SK-N-SH (cell line): Measurements from ENCODE around the gene KCNIP4. TPM values are rescaled to one million over a fixed set of nuclear protein-coding genes. Genes with fewer than 3 reads are reported as not detected.

ENCODE experiments used
- CTCF ChIA-PET: fragments of 300-600, 350-600 bp; formaldehyde crosslinking; extraction: SDS; loops from one replicate; lab custom pipeline; 2021; lab: Yijun Ruan, JAX
- POLR2A ChIA-PET: fragments of 350-600 bp; sonication (Branson Sonifier 250); formaldehyde crosslinking; extraction: SDS; loops from one replicate; lab custom pipeline; 2020; ENCODE audit warnings: antibody characterized with exemption, inconsistent platforms; lab: Yijun Ruan, JAX
- DNase-seq: peaks from one replicate; pipeline ENCODE4 v3.0.0; 2012
- H2AFZ ChIP-seq: fragments of 200-600 bp; sonication (generic); 2 replicates; pipeline ENCODE4 v1.8.1; 2016; ENCODE audit warnings: antibody characterized with exemption, mild to moderate bottlenecking, low read depth
- H3F3A ChIP-seq: fragments of 200-600 bp; sonication (generic); replicated peaks from 2 replicates; pipeline ENCODE3; 2016; ENCODE audit warnings: antibody characterized with exemption, mild to moderate bottlenecking; ENCODE audit not compliant: insufficient read depth
- H3K27ac ChIP-seq, 2 experiments: fragments of 200-500 bp in 1 of 2; fragments of 200-600 bp in 1 of 2; sonication (Bioruptor generic) in 1 of 2; sonication (generic), shearing (Covaris generic) in 1 of 2; 2 replicates each; pipeline versions ENCODE4 v1.5.1 to v1.6.1; 2014 to 2016; ENCODE audit warnings: low read depth in 2 of 2, inconsistent platforms in 1 of 2, low read length in 1 of 2, mild to moderate bottlenecking in 1 of 2, mixed read lengths in 1 of 2
- H3K27me3 ChIP-seq: fragments of 200-600 bp; sonication (generic), shearing (Covaris generic); 2 replicates; pipeline ENCODE4 v1.6.1; 2016; ENCODE audit warnings: mixed run types; ENCODE audit not compliant: insufficient read depth
- H3K36me3 ChIP-seq, 2 experiments: fragments of 200-500 bp in 1 of 2; fragments of 200-600 bp in 1 of 2; sonication (Bioruptor generic) in 1 of 2; sonication (generic) in 1 of 2; replicated peaks in 1 of 2; 2 replicates each; pipeline versions ENCODE3 to v1.5.1; 2014 to 2016; ENCODE audit warnings: low read length in 1 of 2, mild to moderate bottlenecking in 1 of 2; ENCODE audit not compliant: insufficient read depth in 2 of 2, control insufficient read depth in 1 of 2
- H3K4me1 ChIP-seq, 2 experiments: fragments of 200-500 bp in 1 of 2; fragments of 200-600 bp in 1 of 2; sonication (Bioruptor generic) in 1 of 2; sonication (generic), shearing (Covaris generic) in 1 of 2; 2 replicates each; pipeline versions ENCODE4 v1.5.1 to v1.6.1; 2014 to 2016; ENCODE audit warnings: low read depth in 1 of 2, low read length in 1 of 2, mixed run types in 1 of 2; ENCODE audit not compliant: insufficient read depth in 2 of 2, control insufficient read depth in 1 of 2
- H3K4me2 ChIP-seq: fragments of 200-600 bp; sonication (generic), shearing (Covaris generic); 2 replicates; pipeline ENCODE4 v1.6.1; 2017; ENCODE audit warnings: mixed run types
- H3K4me3 ChIP-seq, 2 experiments: fragments of 200-500 bp in 1 of 2; fragments of 200-600 bp in 1 of 2; sonication (Bioruptor generic) in 1 of 2; sonication (generic), shearing (Covaris generic) in 1 of 2; 2 replicates each; pipeline versions ENCODE4 v1.5.1 to v1.8.1; 2014 to 2016; ENCODE audit warnings: low read depth in 2 of 2, inconsistent platforms in 1 of 2, low read length in 1 of 2, mild to moderate bottlenecking in 1 of 2, mixed read lengths in 1 of 2, moderate library complexity in 1 of 2
- H3K79me2 ChIP-seq: fragments of 200-600 bp; sonication (generic); 2 replicates; pipeline ENCODE4 v1.8.1; 2017; ENCODE audit warnings: mild to moderate bottlenecking; ENCODE audit not compliant: insufficient read depth
- H3K9ac ChIP-seq: fragments of 200-600 bp; sonication (generic); 2 replicates; pipeline ENCODE4 v1.6.1; 2017; ENCODE audit warnings: mixed run types
- H3K9me2 ChIP-seq: fragments of 200-600 bp; sonication (generic); 2 replicates; pipeline ENCODE4 v1.6.1; 2017; ENCODE audit warnings: mixed run types
- H3K9me3 ChIP-seq: fragments of 200-600 bp; sonication (generic); 2 replicates; pipeline ENCODE4 v1.6.1; 2017; ENCODE audit warnings: mixed run types, mild to moderate bottlenecking, moderate library complexity
- H4K20me1 ChIP-seq: fragments of 200-600 bp; sonication (generic); 2 replicates; pipeline ENCODE4 v1.6.1; 2017; ENCODE audit warnings: mild to moderate bottlenecking, mixed run types; ENCODE audit not compliant: insufficient read depth
- CTCF ChIP-seq: fragments of 200-600 bp; sonication (generic); IDR thresholded peaks from 2 replicates; pipeline ENCODE4 v1.6.1; 2017; ENCODE audit warnings: antibody characterized with exemption, mild to moderate bottlenecking, moderate library complexity
- ELF1 ChIP-seq: IDR thresholded peaks from 2 replicates; pipeline ENCODE4 v1.4.0; 2012
- EP300 ChIP-seq, 2 experiments: IDR thresholded peaks; 2 replicates each; pipeline versions ENCODE4 v1.4.0 to v1.6.1; 2012; ENCODE audit warnings: borderline replicate concordance in 1 of 2, low read depth in 1 of 2, low read length in 1 of 2
- EZH2phosphoT487 ChIP-seq: fragments of 200-600 bp; sonication (generic); IDR thresholded peaks from 2 replicates; pipeline ENCODE4 v1.6.1; 2017; ENCODE audit warnings: low read depth, mixed run types, mild to moderate bottlenecking, antibody characterized with exemption, moderate library complexity, borderline replicate concordance
- FOXJ3 ChIP-seq: sonication (generic); formaldehyde crosslinking; IDR thresholded peaks from 2 replicates; pipeline ENCODE4 v1.5.1; 2020; ENCODE audit warnings: mild to moderate bottlenecking, missing genetic modification reagents
- FOXM1 ChIP-seq: IDR thresholded peaks from 2 replicates; pipeline ENCODE4 v1.4.0; 2012; ENCODE audit warnings: low read depth, mild to moderate bottlenecking
- GABPA ChIP-seq: IDR thresholded peaks from 2 replicates; pipeline ENCODE4 v1.4.0; 2012; ENCODE audit warnings: low read depth, mild to moderate bottlenecking
- IRF3 ChIP-seq: fragments of 150-350 bp; IDR thresholded peaks from 2 replicates; pipeline ENCODE4 v1.6.1; 2016; ENCODE audit warnings: mild to moderate bottlenecking, low read depth, low read length
- JUND ChIP-seq: IDR thresholded peaks from 2 replicates; pipeline ENCODE4 v1.4.0; 2012
- MXI1 ChIP-seq: IDR thresholded peaks from 2 replicates; pipeline ENCODE4 v1.6.1; 2012; ENCODE audit warnings: mild to moderate bottlenecking, low read depth, low read length, improper control_type of control experiment
- NRF1 ChIP-seq: IDR thresholded peaks from 2 replicates; pipeline ENCODE4 v1.6.1; 2012; ENCODE audit warnings: low read depth, mild to moderate bottlenecking, low read length
- PBX3 ChIP-seq: IDR thresholded peaks from 2 replicates; pipeline ENCODE4; 2012
- RCOR1 ChIP-seq: fragments of 150-350 bp; IDR thresholded peaks from 2 replicates; pipeline ENCODE4 v1.6.1; 2017; ENCODE audit warnings: antibody characterized with exemption, low read length
- RFX5 ChIP-seq: IDR thresholded peaks from 2 replicates; pipeline ENCODE4 v1.6.1; 2012; ENCODE audit warnings: mild to moderate bottlenecking, improper control_type of control experiment, low read length
- SIN3A ChIP-seq: IDR thresholded peaks from 2 replicates; pipeline ENCODE4 v1.6.1; 2012; ENCODE audit warnings: low read depth, mild to moderate bottlenecking, low read length, moderate library complexity, borderline replicate concordance
- SMC3 ChIP-seq: IDR thresholded peaks from 2 replicates; pipeline ENCODE4 v1.6.1; 2012; ENCODE audit warnings: low read depth, low read length, improper control_type of control experiment
- TAF1 ChIP-seq: IDR thresholded peaks from 2 replicates; pipeline ENCODE4 v1.6.1; 2012; ENCODE audit warnings: low read depth, mild to moderate bottlenecking, low read length, moderate library complexity, borderline replicate concordance
- TCF12 ChIP-seq: IDR thresholded peaks from 2 replicates; pipeline ENCODE4 v1.4.0; 2012
- TEAD4 ChIP-seq: IDR thresholded peaks from 2 replicates; pipeline ENCODE4 v1.4.0; 2012; ENCODE audit warnings: mild to moderate bottlenecking, borderline replicate concordance; ENCODE audit not compliant: insufficient read depth
- USF2 ChIP-seq: fragments of 150-350 bp; IDR thresholded peaks from 2 replicates; pipeline ENCODE4 v1.6.1; 2017; ENCODE audit warnings: antibody characterized with exemption, low read length, low read depth, borderline replicate concordance
- YY1 ChIP-seq: IDR thresholded peaks from 2 replicates; pipeline ENCODE4 v1.4.0; 2012; ENCODE audit warnings: low read depth, mild to moderate bottlenecking
- whole genome bisulfite sequencing: methylation state at CpG from one replicate; pipeline ENCODE4 v1.1.6; 2017; ENCODE audit warnings: low lambda C conversion rate; 5-methylcytosine and 5-hydroxymethylcytosine counted together
- polyA plus RNA-seq, 3 experiments: library from polyadenylated mRNA; depleted of rRNA; stranded (reverse); fragments of >200 nt; gene quantifications; 2 replicates each; pipeline ENCODE4 v1.2.3, GENCODE V29; 2012

Gene KCNIP4
- polyA plus RNA-seq, 1 of the 3 experiments (the other 2 are of a cell fraction), result 0.18 TPM

GRCh38 chr4:21695141-21695540, 253.4 kb downstream of the KCNIP4 start:
- H3K4me2 ChIP-seq, result no peak overlapping the region
- no peaks in the 10 kb centered on the region for H3K9me3 ChIP-seq
- no peaks in the 10 kb centered on the region for H4K20me1 ChIP-seq
- no peaks in the 10 kb centered on the region for H3F3A ChIP-seq
- H3K9ac ChIP-seq, result no peak overlapping the region
- H3K36me3 ChIP-seq, result no peaks in the 10 kb centered on the region
- 37% methylated on average over 4 of the region's 4 CpGs for WGBS
- H3K27ac ChIP-seq, result peak overlapping the region in 1 of 2 experiments; percentile 79; a peak in 2 of 4 replicates
- H3K9me2 ChIP-seq, result no peaks in the 10 kb centered on the region
- H3K27me3 ChIP-seq, result no peaks in the 10 kb centered on the region
- ChIA-PET CTCF (interaction anchor here (1.1 to 4.4 kb wide), 5 partner anchors 12 to 182 kb away, joined by 4 to 23 read pairs (median 6); no protein-coding TSS in a partner anchor), POLR2A (no interaction called here)
- peak overlapping the region in 1 of 2 experiments; percentile 39; a peak in 1 of 4 replicates for H3K4me3 ChIP-seq
- H2AFZ ChIP-seq, result no peak overlapping the region
- TF ChIP-seq FOXM1, result no peak
- TF ChIP-seq NRF1, result no peak
- TF ChIP-seq JUND, result no peak
- TF ChIP-seq RCOR1, result no peak
- no peak for TF ChIP-seq RFX5
- no peak for TF ChIP-seq EP300 (IDR thresholded peaks at IDR 0.05; ENCODE audit: borderline replicate concordance in 1 of 2, low read depth in 1 of 2, low read length in 1 of 2)
- TF ChIP-seq ELF1, result no peak
- TF ChIP-seq CTCF, result no peak
- no peak for TF ChIP-seq SIN3A
- no peak for TF ChIP-seq TCF12
- H3K79me2 ChIP-seq, result no peaks in the 10 kb centered on the region
- no peak for DNase-seq
- H3K4me1 ChIP-seq, result peaks cover 0 to 6% of the 10 kb centered on the region in 2 experiments; a peak in 2 of 4 replicates

- H3K79me2 ChIP-seq, result no peaks in the 10 kb centered on the region
- H3K9me2 ChIP-seq, result no peaks in the 10 kb centered on the region
- ChIA-PET CTCF (interaction anchor here (1.1 to 4.4 kb wide), 2 partner anchors 75 kb away, joined by 3 to 23 read pairs; no protein-coding TSS in a partner anchor), POLR2A (no interaction called here)
- no peak overlapping the region for H3K27ac ChIP-seq
- peaks cover 0 to 2% of the 10 kb centered on the region in 2 experiments; a peak in 2 of 4 replicates for H3K4me1 ChIP-seq
- no peak overlapping the region for H3K4me2 ChIP-seq
- H3K9me3 ChIP-seq, result no peaks in the 10 kb centered on the region
- 13% methylated on average over 1 of the region's 1 CpG for WGBS
- no peak overlapping the region for H3K4me3 ChIP-seq
- H3K27me3 ChIP-seq, result no peaks in the 10 kb centered on the region
- H2AFZ ChIP-seq, result no peak overlapping the region
- no peaks in the 10 kb centered on the region for H3K36me3 ChIP-seq
- no peak overlapping the region for H3K9ac ChIP-seq
- no peak for DNase-seq
- H3F3A ChIP-seq, result no peaks in the 10 kb centered on the region
- no peaks in the 10 kb centered on the region for H4K20me1 ChIP-seq
- no peak for TF ChIP-seq EZH2phosphoT487
- no peak for TF ChIP-seq USF2
- no peak for TF ChIP-seq PBX3
- TF ChIP-seq TEAD4, result no peak
- no peak for TF ChIP-seq CTCF
- TF ChIP-seq FOXJ3, result no peak
- no peak for TF ChIP-seq RCOR1
- no peak for TF ChIP-seq YY1
- no peak for TF ChIP-seq SMC3
- no peak for TF ChIP-seq TAF1
- TF ChIP-seq GABPA, result no peak
- TF ChIP-seq IRF3, result no peak
- TF ChIP-seq MXI1, result no peak
- TF ChIP-seq NRF1, result no peak
These were observed 256.3 kb downstream of the KCNIP4 start for GRCh38 chr4:21692241-21692640.
